Mesendoderm (in vitro differentiated cells): ENCODE measurements around the gene THBD.
A peak's percentile ranks its signal among the peaks of the same experiment; 100 is the strongest.

Source experiments
- DNase-seq: peaks from one replicate; pipeline ENCODE4 v3.0.0; 2013
- H2AK5ac ChIP-seq: 2 replicates; pipeline ENCODE4 v1.6.1; 2013; ENCODE audit warnings: low read length, inconsistent platforms
- H2BK120ac ChIP-seq: 2 replicates; pipeline ENCODE4 v1.6.1; 2013; ENCODE audit warnings: low read depth, mild to moderate bottlenecking, low read length, moderate library complexity, mixed read lengths
- H2BK15ac ChIP-seq: replicated peaks from 2 replicates; pipeline ENCODE4 v1.6.1; 2013; ENCODE audit warnings: low read depth, mild to moderate bottlenecking, moderate library complexity
- H2BK5ac ChIP-seq: 2 replicates; pipeline ENCODE4 v1.6.1; 2013; ENCODE audit warnings: low read length, inconsistent platforms
- H3K18ac ChIP-seq: 2 replicates; pipeline ENCODE4 v1.6.1; 2013; ENCODE audit warnings: mild to moderate bottlenecking, low read length, mixed read lengths
- H3K23ac ChIP-seq: one replicate; pipeline ENCODE4 v1.6.1; 2013; ENCODE audit warnings: low read length
- H3K27ac ChIP-seq: 2 replicates; pipeline ENCODE4 v1.5.1; 2013; ENCODE audit warnings: low read depth, mild to moderate bottlenecking, inconsistent platforms, low read length, moderate library complexity
- H3K27me3 ChIP-seq: 2 replicates; pipeline ENCODE4 v1.6.1; 2013; ENCODE audit warnings: low read length, control low read depth, mild to moderate bottlenecking, inconsistent platforms; ENCODE audit not compliant: insufficient read depth, poor library complexity
- H3K36me3 ChIP-seq: 2 replicates; pipeline ENCODE4 v1.6.1; 2013; ENCODE audit warnings: low read length, inconsistent platforms; ENCODE audit not compliant: control insufficient read depth, insufficient read depth
- H3K4ac ChIP-seq: one replicate; pipeline ENCODE4 v1.6.1; 2013; ENCODE audit warnings: low read depth, mild to moderate bottlenecking, low read length, moderate library complexity
- H3K4me1 ChIP-seq: 2 replicates; pipeline ENCODE4 v1.6.1; 2013; ENCODE audit warnings: low read depth, low read length, inconsistent platforms; ENCODE audit not compliant: control insufficient read depth
- H3K4me2 ChIP-seq: 2 replicates; pipeline ENCODE4 v1.6.1; 2013; ENCODE audit warnings: low read length
- H3K4me3 ChIP-seq: 2 replicates; pipeline ENCODE4 v1.5.1; 2013; ENCODE audit warnings: mild to moderate bottlenecking, low read length
- H3K56ac ChIP-seq: one replicate; pipeline ENCODE4 v1.6.1; 2013; ENCODE audit warnings: low read length
- H3K79me1 ChIP-seq: 2 replicates; pipeline ENCODE4 v1.6.1; 2013; ENCODE audit warnings: low read length, inconsistent platforms
- H3K79me2 ChIP-seq: 2 replicates; pipeline ENCODE4 v1.6.1; 2013; ENCODE audit warnings: mild to moderate bottlenecking, low read length; ENCODE audit not compliant: control insufficient read depth, insufficient read depth
- H3K9ac ChIP-seq: 2 replicates; pipeline ENCODE4 v1.6.1; 2013; ENCODE audit warnings: low read length, inconsistent platforms
- H4K5ac ChIP-seq: one replicate; pipeline ENCODE4 v1.6.1; 2013; ENCODE audit warnings: low read length
- H4K8ac ChIP-seq: one replicate; pipeline ENCODE4 v1.6.1; 2013; ENCODE audit warnings: low read depth, mild to moderate bottlenecking, control low read depth, low read length, moderate library complexity
- WGBS: extraction: QIAGEN DNeasy Blood & Tissue Kit; methylation state at CpG from one replicate; pipeline ENCODE4 v1.1.7; 2013; ENCODE audit warnings: low lambda C conversion rate, missing lambda C conversion rate; ENCODE audit not compliant: insufficient coverage; ENCODE audit errors: extremely low coverage; 5-methylcytosine and 5-hydroxymethylcytosine counted together

Gene THBD

DNA sequence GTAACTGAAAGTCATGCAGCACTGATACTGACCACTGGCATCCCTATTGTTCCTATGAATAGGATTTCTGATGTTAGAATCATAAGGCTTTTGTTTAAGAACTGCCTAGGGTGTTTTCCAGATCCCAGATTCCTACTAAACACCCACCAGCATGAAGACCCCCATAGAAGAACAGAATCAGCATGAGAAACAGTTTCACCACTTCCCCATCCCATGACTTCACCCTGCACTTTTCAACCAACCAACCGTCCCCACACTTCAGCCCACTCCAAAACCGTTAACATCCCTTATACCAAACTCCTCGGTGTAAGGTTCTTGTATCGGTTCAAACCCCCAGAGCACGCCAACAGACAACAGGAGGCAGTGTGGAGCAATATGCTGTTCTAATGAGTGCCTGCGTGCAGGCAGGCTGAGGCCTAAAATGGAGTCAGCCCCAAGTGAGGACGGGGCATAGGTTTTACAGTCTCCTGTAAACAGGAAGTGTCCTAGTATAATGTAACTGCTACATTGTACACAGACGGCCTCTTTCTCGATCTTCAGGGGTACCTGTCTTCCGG, 25.8 kb downstream of the THBD start:
- H2BK120ac ChIP-seq: no peak overlapping the region
- no peak overlapping the region for H4K5ac ChIP-seq
- no peaks in the 10 kb centered on the region for H3K36me3 ChIP-seq
- no peaks in the 10 kb centered on the region for H3K4me1 ChIP-seq
- no peaks in the 10 kb centered on the region for H3K79me2 ChIP-seq
- no peak overlapping the region for H3K23ac ChIP-seq
- H3K4me3 ChIP-seq: no peak overlapping the region
- H3K9ac ChIP-seq: no peak overlapping the region
- no peak overlapping the region for H3K4me2 ChIP-seq
- H3K56ac ChIP-seq: no peak overlapping the region
- H3K4ac ChIP-seq: no peak overlapping the region
- H2BK5ac ChIP-seq: no peak overlapping the region
- no peak overlapping the region for H4K8ac ChIP-seq
- no peak overlapping the region for H2BK15ac ChIP-seq
- H3K27ac ChIP-seq: no peak overlapping the region
- H3K18ac ChIP-seq: no peak overlapping the region
- no peaks in the 10 kb centered on the region for H3K79me1 ChIP-seq
- 100% methylated on average over 2 of the region's 10 CpGs for WGBS
- DNase-seq: peak; percentile 50
- no peak overlapping the region for H2AK5ac ChIP-seq
- H3K27me3 ChIP-seq: no peaks in the 10 kb centered on the region

DNA sequence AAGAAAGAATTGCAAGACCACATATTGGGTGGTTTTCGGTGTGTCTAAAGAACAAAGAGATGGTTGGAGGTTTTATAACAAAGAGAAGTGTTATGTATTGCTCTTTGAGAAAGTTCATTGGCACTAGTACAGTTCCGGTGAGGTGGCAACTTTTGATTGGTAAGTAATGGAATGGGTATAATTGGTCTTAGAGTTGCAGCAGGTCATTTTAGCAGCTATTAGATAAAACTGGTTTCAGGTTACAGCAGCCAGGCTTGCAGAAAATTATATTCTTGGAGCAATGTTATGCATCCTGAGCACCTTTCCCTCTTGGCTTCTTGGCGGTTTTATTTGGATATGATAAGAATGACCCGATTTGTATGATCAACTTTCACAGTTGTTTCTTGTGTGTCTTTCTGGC, 26.6 kb downstream of the THBD start:
- no peak overlapping the region for H3K23ac ChIP-seq
- H3K4me2 ChIP-seq: no peak overlapping the region
- no peak overlapping the region for H4K8ac ChIP-seq
- H2AK5ac ChIP-seq: no peak overlapping the region
- no peak overlapping the region for H2BK120ac ChIP-seq
- H4K5ac ChIP-seq: no peak overlapping the region
- no peak overlapping the region for H2BK15ac ChIP-seq
- H3K9ac ChIP-seq: no peak overlapping the region
- no peak overlapping the region for H3K4me3 ChIP-seq
- H3K4ac ChIP-seq: no peak overlapping the region
- WGBS: 100% methylated on average over 1 of the region's 4 CpGs
- no peaks in the 10 kb centered on the region for H3K4me1 ChIP-seq
- no peak overlapping the region for H2BK5ac ChIP-seq
- H3K18ac ChIP-seq: no peak overlapping the region
- no peak for DNase-seq
- H3K79me1 ChIP-seq: no peaks in the 10 kb centered on the region
- no peak overlapping the region for H3K27ac ChIP-seq
- H3K79me2 ChIP-seq: no peaks in the 10 kb centered on the region
- H3K27me3 ChIP-seq: no peaks in the 10 kb centered on the region
- H3K56ac ChIP-seq: no peak overlapping the region
- no peaks in the 10 kb centered on the region for H3K36me3 ChIP-seq

DNA sequence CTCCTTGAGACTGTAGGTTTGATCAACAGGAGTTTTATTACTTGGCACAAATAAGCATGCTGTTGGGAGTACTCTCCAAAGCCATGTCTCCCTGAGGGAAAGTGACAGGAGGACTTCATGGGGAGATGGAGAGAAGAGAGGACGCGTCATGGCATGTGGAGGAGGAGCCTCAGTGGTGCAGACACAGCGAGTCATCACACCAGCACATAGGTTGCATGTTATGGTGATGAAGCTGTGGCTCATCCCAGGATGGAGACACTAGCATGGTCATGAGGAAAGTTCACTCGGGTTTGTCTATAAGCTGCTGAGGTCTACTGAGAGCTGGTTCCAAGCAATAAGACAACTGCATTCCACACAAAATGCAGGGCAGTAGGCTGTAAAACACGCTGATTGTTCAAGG, 27.5 kb downstream of the THBD start:
- H4K5ac ChIP-seq: no peak overlapping the region
- H3K36me3 ChIP-seq: no peaks in the 10 kb centered on the region

DNA sequence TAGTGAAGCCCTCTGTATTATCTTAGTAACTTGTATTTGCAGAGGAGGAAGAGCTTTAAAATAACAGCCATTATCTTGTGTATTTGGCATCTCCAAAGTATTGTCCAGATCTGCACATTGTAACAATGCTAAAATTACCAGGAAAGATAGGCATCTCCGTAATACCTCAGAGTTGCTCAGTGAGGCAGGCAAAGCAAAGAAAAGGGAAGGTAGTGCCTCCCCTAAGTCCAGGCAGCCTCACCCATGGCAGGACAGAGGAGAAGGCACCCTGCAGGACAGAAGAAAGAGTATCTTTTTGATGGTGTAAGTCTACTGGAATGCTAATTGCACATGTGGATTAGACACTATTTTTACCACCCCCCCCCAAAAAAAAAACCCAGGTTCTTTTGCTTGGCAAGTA, 27.9 kb downstream of the THBD start:
- no peak overlapping the region for H2BK120ac ChIP-seq
- no peak overlapping the region for H3K56ac ChIP-seq
- H4K5ac ChIP-seq: no peak overlapping the region
- DNase-seq: no peak
- no CpG with 5 or more reads among the region's 1 CpG for WGBS
- H3K4me3 ChIP-seq: no peak overlapping the region
- no peak overlapping the region for H2BK15ac ChIP-seq
- H4K8ac ChIP-seq: no peak overlapping the region
- H3K27ac ChIP-seq: no peak overlapping the region
- H2BK5ac ChIP-seq: no peak overlapping the region
- no peak overlapping the region for H3K4me2 ChIP-seq
- H3K18ac ChIP-seq: no peak overlapping the region
- no peak overlapping the region for H3K23ac ChIP-seq
- H3K4ac ChIP-seq: no peak overlapping the region
- H2AK5ac ChIP-seq: no peak overlapping the region
- H3K79me2 ChIP-seq: no peaks in the 10 kb centered on the region
- no peaks in the 10 kb centered on the region for H3K4me1 ChIP-seq
- H3K9ac ChIP-seq: no peak overlapping the region
- no peaks in the 10 kb centered on the region for H3K79me1 ChIP-seq
- no peaks in the 10 kb centered on the region for H3K36me3 ChIP-seq
- H3K27me3 ChIP-seq: no peaks in the 10 kb centered on the region

More for the DNA sequence above, 27.5 kb downstream of the THBD start:
- Histone ChIP-seq H3K4me1 (no peaks in the 10 kb centered on the region), H3K18ac (no peak overlapping the region), H3K9ac (no peak overlapping the region), H2BK15ac (no peak overlapping the region), H4K8ac (no peak overlapping the region), H3K27me3 (no peaks in the 10 kb centered on the region), H2AK5ac (no peak overlapping the region), H3K4me2 (no peak overlapping the region), H3K4me3 (no peak overlapping the region), H3K27ac (no peak overlapping the region), H2BK120ac (no peak overlapping the region), H3K79me2 (no peaks in the 10 kb centered on the region), H3K56ac (no peak overlapping the region), H3K4ac (no peak overlapping the region), H2BK5ac (no peak overlapping the region), H3K23ac (no peak overlapping the region), H3K79me1 (no peaks in the 10 kb centered on the region)
- WGBS: no CpG with 5 or more reads among the region's 5 CpGs
- no peak for DNase-seq

DNA sequence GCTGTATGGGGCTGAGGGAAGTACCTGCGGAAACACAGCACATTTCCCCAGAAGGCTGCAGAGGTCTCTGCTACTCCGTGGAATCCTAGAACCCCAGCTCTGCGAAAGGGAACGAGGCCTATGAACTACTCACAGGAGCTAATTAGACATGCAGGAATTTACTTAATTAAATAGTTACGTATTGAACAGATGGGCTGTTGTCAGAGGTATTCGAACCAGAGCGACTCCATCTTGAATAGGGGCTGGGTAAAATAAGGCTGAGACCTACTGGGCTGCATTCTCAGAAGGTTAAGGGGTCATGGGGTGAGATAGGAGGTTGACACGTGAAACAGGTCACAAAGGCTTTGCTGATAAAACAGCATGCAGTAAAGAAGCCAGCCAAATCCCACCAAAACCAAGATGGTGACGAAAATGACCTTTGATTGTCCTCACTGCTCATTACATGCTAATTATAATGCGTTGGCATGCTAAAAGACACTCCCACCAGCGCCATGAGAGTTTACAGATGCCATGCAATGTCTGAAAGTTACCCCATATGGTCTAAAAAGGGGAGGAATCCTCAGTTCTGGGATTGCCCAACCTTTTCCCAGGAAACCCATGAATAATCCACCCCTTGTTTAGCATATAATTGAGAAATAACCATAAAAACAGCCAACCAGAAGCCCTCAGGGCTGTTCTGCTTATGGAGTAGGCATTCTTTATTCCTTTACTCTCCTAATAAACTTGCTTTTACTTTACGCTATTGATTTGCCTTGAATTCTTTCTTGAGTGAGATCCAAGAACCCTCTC, 29.0 kb downstream of the THBD start:
- Histone ChIP-seq H3K27me3 (no peaks in the 10 kb centered on the region), H3K56ac (no peak overlapping the region), H3K4me2 (no peak overlapping the region), H2BK15ac (no peak overlapping the region), H3K23ac (no peak overlapping the region), H3K9ac (no peak overlapping the region), H3K18ac (no peak overlapping the region), H4K5ac (no peak overlapping the region), H3K4me3 (no peak overlapping the region), H4K8ac (no peak overlapping the region), H3K4me1 (no peaks in the 10 kb centered on the region), H2BK5ac (no peak overlapping the region), H3K27ac (no peak overlapping the region), H3K4ac (no peak overlapping the region), H2BK120ac (no peak overlapping the region), H3K79me1 (no peaks in the 10 kb centered on the region), H2AK5ac (no peak overlapping the region), H3K79me2 (no peaks in the 10 kb centered on the region), H3K36me3 (no peaks in the 10 kb centered on the region)
- DNase-seq: no peak
- WGBS: no CpG with 5 or more reads among the region's 12 CpGs

DNA sequence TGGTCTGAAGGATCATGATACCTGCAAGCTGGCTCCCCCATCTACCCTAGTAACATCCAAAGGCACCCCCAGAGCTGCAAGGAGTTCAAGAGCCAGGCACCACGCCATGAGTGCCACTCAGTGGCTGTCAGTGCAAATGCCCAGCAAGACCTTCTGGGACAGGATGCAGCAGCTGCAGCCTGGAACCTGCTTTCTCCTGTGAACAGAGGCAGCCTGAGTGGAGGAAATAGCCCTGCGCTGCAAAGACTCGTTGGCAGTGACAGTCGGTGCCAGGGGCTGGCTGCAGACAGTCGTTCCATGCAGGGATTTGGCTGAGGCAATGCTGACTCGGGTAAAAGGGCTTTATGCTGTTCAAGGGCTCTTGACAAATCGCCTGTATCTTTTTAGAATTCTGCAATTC, 30.1 kb downstream of the THBD start:
- Histone ChIP-seq H3K23ac (no peak overlapping the region), H4K5ac (no peak overlapping the region), H3K79me1 (no peaks in the 10 kb centered on the region), H2BK120ac (no peak overlapping the region), H3K56ac (no peak overlapping the region), H2BK15ac (no peak overlapping the region), H4K8ac (no peak overlapping the region), H3K27me3 (no peaks in the 10 kb centered on the region), H2BK5ac (no peak overlapping the region), H3K18ac (no peak overlapping the region), H3K27ac (no peak overlapping the region), H3K4me1 (no peaks in the 10 kb centered on the region), H2AK5ac (no peak overlapping the region), H3K9ac (no peak overlapping the region), H3K4me3 (no peak overlapping the region), H3K79me2 (no peaks in the 10 kb centered on the region), H3K36me3 (no peaks in the 10 kb centered on the region), H3K4me2 (no peak overlapping the region), H3K4ac (no peak overlapping the region)
- DNase-seq: no peak
- WGBS: no CpG with 5 or more reads among the region's 7 CpGs
